GM12874 (cell line): ENCODE measurements around the gene HAUS2.

Experiments
- CTCF ChIP-seq: IDR thresholded peaks from 2 replicates; pipeline ENCODE4 v1.5.1; 2011; ENCODE audit warnings: low read depth, mild to moderate bottlenecking, control low read depth, low read length, moderate library complexity; ENCODE audit not compliant: insufficient read depth

The HAUS2 gene

GRCh38 chr15:42549032-42549491 is 424 bp downstream of the HAUS2 start:
- TF ChIP-seq CTCF, result no peak

GRCh38 chr15:42549741-42550392 is 1.2 kb downstream of the HAUS2 start:
- no peak for TF ChIP-seq CTCF

- TF ChIP-seq CTCF, result no peak
Measured at GRCh38 chr15:42553554-42553953, 4.9 kb downstream of the HAUS2 start.

GRCh38 chr15:42558739-42559138 is 10.1 kb downstream of the HAUS2 start:
- TF ChIP-seq CTCF, result no peak

- TF ChIP-seq CTCF, result no peak
Measured at GRCh38 chr15:42575188-42576039, 26.8 kb downstream of the HAUS2 start, which contains the start of gene STARD9. Gene STARD9 (plus strand): TSS chr15:42575606. CDS start chr15:42575716, 110 bp downstream.

- TF ChIP-seq CTCF, result no peak
Measured at GRCh38 chr15:42576040-42576594, 27.5 kb downstream of the HAUS2 start.

- TF ChIP-seq CTCF, result no peak
Measured at GRCh38 chr15:42576776-42577175, 28.1 kb downstream of the HAUS2 start.
